Left colon (tissue), 2 donors: Measurements from ENCODE around the gene FCSK. TPM values are rescaled to one million over a fixed set of nuclear protein-coding genes. Genes with fewer than 3 reads are reported as not detected.

ENCODE experiments used
- ATAC-seq: fragments of 200-7000 bp; cut with Tn5 transposase; one replicate; pipeline ENCODE4 v1.9.1; 2020; ENCODE audit warnings: mild to moderate bottlenecking, moderate library complexity
- DNase-seq, 2 donors: peaks; one replicate each; pipeline ENCODE4 v3.0.0-alpha.2; 2020
- intact Hi-C, 2 donors: fragments of 100-400 bp; cut with DNase I in 1 of 2; cut with micrococcal nuclease in 1 of 2; formaldehyde crosslinking; loops; one replicate each; pipeline versions ENCODE4 v1.11.2 to v1.14.0; 2022; cut with DNase I, micrococcal nuclease
- total RNA-seq, 2 donors: library from RNA; stranded (reverse); fragmentation: NEBNext Ultra II Directional; extraction: Animal tissue kit (Norgen Biotek cat#: 25700); gene quantifications; one replicate each; pipeline ENCODE4 v1.2.1, GENCODE V29; 2021
- donor health status: DM: no; HTN: no; CAD: no.
- donor health status: DM: yes; HTN: yes; CAD: no.

The FCSK gene
- total RNA-seq, 2 donors from 2014 or later = 36.5 to 48.8 TPM

DNA sequence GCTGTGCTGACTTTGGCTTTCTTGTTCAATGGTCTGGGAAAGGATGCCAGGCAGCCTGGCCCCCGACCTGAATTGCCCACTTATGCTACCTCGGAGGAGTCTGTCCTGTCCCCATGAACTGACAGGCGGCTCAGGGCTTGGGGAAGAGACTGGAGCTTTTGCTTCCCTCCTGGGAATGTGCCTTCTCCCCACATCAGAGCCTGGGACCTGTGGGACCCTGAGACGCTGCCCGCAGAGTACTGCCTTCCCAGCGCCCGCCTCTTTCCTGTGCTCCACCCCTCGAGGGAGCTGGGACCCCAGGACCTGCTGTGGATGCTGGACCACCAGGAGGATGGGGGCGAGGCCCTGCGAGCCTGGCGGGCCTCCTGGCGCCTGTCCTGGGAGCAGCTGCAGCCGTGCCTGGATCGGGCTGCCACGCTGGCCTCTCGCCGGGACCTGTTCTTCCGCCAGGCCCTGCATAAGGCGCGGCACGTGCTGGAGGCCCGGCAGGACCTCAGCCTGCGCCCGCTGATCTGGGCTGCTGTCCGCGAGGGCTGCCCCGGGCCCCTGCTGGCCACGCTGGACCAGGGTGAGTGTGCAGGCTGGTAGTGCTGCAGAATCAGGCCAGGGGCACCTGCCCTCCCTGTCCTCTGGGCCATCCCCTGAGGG lies 18.5 kb downstream of the FCSK start:
- DNase-seq (no peak), ATAC-seq (no peak)
- intact Hi-C loops = no loop called here

DNA sequence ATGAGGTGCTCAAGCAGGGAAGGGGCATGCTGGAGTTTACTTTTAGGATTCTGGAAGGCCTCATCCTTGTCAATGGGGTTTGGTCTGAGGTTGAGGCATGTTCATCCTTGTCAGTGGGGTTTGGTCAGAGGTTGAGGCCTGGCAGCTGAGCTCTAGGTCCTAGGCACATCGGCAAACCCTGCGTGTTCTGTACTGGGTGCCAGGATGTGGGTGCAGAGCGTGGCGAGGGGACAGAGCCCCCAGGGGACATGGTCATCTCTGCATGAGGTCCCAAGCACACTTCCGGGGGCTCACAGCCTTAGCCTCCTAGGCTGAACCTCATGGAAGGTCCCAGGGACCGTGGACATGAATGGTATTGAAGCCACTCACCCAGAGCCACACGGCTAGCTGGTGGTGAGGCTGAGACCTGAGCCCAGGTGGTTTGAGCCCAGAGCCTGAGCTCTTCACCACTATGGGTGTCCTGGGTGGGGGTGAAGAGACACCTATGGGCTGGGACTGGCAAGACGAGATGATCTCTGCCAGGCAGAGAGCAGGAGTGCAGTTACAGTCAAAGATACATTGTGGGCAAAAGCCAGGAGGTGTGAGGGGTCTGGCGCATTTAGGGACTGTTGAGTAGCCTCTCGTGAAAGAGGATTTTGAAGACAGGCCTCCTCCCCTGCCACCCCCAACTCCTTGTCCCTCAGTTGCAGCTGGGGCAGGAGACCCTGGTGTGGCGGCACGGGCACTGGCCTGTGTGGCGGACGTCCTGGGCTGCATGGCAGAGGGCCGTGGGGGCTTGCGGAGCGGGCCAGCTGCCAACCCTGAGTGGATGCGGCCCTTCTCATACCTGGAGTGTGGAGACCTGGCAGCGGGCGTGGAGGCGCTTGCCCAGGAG lies 19.3 kb downstream of the FCSK start:
- DNase-seq = no peak

DNA sequence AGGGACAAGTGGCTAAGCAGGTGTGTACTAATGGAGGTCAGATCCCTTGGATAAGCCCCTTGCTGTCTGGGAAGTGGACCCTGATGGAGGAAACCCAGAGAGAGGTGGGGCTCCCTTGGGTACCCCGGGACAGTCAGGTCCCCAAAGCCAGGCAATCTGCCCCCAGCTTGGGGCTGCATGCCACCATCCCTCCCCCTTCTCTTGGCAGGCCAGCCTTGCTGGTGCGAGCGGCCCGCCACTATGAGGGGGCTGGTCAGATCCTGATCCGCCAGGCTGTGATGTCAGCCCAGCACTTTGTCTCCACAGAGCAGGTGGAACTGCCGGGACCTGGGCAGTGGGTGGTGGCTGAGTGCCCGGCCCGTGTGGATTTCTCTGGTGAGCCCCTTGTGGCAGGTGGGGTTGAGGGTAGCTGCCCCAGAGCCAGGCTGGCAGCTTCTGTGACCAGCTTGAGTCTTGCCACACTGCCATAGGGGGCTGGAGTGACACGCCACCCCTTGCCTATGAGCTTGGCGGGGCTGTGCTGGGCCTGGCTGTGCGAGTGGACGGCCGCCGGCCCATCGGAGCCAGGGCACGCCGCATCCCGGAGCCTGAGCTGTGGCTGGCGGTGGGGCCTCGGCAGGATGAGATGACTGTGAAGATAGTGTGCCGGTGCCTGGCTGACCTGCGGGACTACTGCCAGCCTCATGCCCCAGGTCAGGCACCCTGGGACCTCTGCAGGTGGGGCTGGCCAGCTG lies 20.1 kb downstream of the FCSK start:
- DNase-seq (no peak), ATAC-seq (no peak)
- intact Hi-C loops = no loop called here

More for the DNA sequence above, 19.3 kb downstream of the FCSK start:
- intact Hi-C loops = no loop called here
- ATAC-seq = no peak

DNA sequence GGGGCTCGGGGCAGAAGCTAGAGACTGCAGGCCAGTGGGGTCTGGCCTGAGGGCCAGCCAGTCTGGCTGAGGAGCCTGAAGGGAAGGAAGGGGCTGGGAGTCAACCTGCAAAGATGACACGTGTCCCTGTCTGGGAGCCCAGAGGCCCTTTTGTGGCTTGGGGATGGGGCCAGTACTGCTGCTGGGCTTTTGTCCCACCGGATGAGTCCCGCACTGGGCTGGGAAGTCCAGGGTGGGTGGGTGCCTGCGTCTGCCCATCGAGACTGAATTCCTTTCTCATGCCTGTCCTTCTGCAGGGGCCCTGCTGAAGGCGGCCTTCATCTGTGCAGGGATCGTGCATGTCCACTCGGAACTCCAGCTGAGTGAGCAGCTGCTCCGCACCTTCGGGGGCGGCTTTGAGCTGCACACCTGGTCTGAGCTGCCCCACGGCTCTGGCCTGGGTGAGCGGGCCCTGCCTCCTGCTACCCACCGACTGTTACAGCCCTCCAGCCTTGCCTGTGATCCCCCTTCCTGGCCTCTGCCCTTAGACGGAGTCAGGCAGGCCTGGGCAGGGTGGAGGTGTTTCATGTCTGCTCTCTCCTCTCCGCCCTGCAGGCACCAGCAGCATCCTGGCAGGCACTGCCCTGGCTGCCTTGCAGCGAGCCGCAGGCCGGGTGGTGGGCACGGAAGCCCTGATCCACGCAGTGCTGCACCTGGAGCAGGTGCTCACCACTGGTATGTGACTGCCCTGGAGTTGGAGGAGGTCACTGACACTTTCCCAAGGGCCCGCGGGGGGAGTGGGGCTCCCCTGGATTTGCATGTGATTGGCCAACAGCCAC lies 20.9 kb downstream of the FCSK start:
- intact Hi-C loops = no loop called here
- DNase-seq (no peak), ATAC-seq (no peak)

DNA sequence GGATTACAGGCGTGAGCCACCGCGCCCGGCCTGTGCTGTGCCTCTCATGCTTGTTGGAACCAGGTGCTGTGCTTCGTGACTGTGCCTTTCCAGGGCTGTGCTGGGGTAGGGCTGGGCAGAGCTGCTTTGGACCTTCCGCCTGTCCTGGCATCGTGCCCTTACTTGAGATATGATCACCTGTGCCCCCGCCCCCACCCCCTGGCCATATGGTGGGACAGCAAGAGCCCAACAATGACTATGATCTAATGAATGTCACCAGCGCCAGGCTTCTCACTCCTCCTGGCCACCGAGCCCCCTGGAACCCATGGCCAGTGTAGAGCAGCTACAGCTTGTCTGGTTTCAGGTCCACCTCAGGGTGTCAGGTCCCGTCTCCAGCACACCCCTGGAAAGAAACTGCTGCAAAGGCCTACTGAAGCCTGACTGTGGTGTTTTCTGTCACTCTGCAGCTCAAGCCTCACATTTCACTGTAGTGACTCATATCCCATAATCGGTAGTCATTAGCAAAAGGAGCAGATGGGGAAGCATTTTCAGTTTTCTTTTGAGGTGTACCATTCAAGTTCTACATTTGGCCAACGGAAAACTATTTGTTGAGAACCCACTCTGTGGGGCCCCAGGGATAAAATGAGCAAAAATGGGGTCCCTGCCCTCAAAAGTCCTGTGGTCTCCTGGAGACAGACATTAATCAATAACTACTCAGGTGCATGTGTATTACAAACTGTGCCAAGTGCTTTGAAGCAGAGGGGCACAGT lies 22.1 kb downstream of the FCSK start:
- DNase-seq (no peak), ATAC-seq (no peak)
- intact Hi-C loops = no loop called here

DNA sequence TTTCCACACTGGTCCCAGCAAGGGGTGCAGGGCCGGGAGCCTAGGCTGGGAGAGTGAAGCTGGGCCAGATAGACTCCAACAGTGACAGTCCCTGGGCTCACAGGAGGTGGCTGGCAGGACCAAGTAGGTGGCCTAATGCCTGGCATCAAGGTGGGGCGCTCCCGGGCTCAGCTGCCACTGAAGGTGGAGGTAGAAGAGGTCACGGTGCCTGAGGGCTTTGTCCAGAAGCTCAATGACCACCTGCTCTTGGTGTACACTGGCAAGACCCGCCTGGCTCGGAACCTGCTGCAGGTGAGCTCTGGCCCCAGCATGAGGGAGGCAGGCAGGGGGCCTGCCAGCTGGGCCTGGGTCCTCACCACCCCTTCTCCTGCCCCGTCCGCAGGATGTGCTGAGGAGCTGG lies 23.8 kb downstream of the FCSK start:
- ATAC-seq (no peak), DNase-seq (no peak)
- intact Hi-C loops = no loop called here

DNA sequence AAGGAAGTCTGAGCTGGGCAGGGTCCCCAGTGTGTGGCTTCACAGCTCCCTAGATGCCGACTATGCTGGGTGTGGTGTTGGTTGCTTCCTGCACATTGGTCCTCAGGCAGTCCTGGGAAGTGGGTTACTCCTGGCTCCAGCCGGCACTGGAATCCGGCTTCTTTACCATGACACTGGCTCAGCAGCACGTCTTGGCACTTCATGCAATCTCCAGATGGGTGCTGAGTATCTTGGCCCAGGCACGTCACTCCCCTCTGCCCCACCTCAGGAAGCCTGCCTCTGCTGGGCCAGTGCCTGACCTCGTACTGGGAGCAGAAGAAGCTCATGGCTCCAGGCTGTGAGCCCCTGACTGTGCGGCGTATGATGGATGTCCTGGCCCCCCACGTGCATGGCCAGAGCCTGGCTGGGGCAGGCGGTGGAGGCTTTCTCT lies 24.5 kb downstream of the FCSK start:
- DNase-seq (no peak), ATAC-seq (no peak)
- intact Hi-C loops = no loop called here

- DNase-seq = no peak
- peak; percentile 70 for ATAC-seq
- intact Hi-C loops = no loop called here
Observed at GRCh38 chr16:70480127-70481105, 26.0 kb downstream of the FCSK start.

DNA sequence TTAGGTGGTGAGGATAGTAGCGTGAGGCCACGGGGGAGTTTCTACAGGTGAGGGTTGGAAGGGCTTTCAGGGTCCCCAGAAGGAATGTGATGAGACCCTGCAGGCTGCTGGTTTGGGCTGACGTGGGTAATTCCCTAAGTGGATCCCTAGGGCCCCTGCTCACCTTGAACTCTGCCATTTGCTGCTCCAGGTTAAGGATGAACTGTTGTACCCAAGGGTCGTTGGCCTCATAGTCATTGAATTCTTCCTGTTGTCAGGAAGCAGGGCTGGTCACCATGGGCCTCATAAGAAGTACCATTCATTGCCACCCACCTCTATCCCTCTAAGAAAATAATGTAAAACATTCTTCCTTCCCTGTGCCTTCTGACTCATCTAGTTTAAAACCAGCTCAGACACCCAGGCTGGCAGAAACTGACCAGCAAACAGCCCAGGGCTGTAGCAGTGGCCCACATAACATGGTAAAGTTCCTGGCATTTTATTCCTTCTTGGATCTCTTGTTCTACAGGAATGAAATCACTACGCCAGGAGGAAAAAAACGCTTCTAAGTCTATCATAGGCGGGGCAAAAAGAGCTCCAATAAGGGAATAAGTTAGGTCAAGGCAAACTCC lies 27.6 kb downstream of the FCSK start:
- intact Hi-C loops = no loop called here
- ATAC-seq = no peak
- no peak for DNase-seq

- DNase-seq (no peak), ATAC-seq (no peak)
- intact Hi-C loops = no loop called here
Observed at GRCh38 chr16:70482624-70483023, 28.2 kb downstream of the FCSK start.

DNA sequence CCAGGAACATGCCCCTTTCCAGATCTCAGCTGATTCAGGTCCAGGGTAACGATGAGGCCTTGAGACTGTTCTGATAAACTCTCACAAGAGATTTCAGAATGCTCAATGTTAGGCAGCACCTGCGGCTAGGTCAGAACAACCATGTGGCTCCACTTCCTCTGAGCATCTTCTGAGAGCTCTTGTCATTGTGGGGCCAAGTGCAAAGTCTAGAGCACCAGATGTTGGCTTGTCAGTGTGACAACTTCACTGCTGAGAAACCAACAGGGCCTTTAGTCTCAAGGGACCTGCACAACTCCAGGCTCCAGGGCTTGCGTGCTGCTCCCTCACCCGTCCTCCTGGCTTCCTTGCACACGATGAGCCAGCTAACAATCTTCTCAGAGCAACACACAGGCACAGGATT lies 29.0 kb downstream of the FCSK start:
- DNase-seq (no peak), ATAC-seq (no peak)
- intact Hi-C loops = no loop called here

DNA sequence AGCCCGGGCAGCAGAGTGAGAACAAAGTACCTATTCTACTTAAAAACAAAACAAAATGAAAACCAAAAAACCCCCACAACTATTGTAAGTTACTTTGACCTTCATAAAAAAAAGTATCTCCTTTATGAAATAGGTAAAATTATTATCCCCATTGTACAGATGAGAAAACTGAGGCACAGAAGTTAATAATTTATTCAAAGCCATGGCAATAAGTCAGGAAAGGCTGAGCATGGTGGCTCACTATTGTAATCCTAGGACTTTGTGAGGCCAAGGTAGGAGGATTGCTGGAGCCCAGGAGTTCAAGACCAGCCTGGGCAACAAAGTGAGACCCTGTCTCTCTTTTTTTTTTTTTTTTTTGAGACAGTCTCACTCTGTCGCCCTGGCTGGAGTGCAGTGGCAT lies 30.5 kb downstream of the FCSK start:
- intact Hi-C loops = no loop called here
- no peak for ATAC-seq
- DNase-seq = no peak

- ATAC-seq (no peak), DNase-seq (no peak)
Observed at GRCh38 chr16:70490261-70490660, 35.9 kb downstream of the FCSK start.

GRCh38 chr16:70493802-70494201 lies 39.4 kb downstream of the FCSK start:
- ATAC-seq (no peak), DNase-seq (no peak)
- intact Hi-C loops = no loop called here

More at GRCh38 chr16:70490261-70490660, 35.9 kb downstream of the FCSK start:
- intact Hi-C loops = no loop called here

DNA sequence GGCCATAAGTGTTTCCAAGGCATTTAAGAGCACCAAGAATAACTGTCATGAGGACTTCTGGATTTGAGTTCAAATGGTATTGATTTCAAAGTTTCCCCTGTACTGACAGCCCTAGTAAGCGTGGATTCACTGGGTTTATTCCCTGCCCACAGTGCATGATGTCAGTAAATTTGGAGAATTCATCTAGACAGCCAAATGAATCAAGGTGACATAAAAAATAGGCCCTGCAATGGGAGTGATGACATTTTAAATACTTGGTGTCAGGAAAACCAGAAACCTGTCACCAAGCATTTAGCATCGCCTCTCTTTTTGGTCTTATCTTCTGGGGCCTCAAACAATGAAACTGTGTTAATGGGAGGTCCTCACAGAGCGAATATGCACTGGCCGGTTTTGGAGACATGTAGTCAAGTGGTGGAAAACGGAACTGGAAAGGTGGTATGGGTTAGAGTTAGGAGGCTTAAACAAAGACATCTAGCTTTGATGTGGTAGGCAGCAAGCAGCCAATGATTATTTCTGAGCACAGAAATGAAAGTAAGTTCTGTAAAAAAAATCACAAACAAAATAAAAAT lies 39.9 kb downstream of the FCSK start:
- intact Hi-C loops = no loop called here
- DNase-seq = no peak
- no peak for ATAC-seq

- intact Hi-C loops = no loop called here
- DNase-seq (no peak), ATAC-seq (no peak)
Observed at GRCh38 chr16:70494777-70495176, 40.4 kb downstream of the FCSK start.
